OCI-LY3 (cell line): ENCODE data around the gene TGM3.

Experiments
- EZH2phosphoT487 ChIP-seq: fragments of 200-600 bp; shearing (Covaris generic); IDR thresholded peaks from 2 replicates; pipeline ENCODE4 v1.6.1; 2018; ENCODE audit warnings: antibody characterized with exemption, mixed run types, low read depth
- TF ChIP-seq, protein P1 (sequence below): fragments of 200-600, 300-600 bp; sonication (generic); IDR thresholded peaks from 2 replicates; pipeline ENCODE4 v1.5.1; 2014; ENCODE audit warnings: antibody characterized with exemption, low read length, low read depth

DNA sequence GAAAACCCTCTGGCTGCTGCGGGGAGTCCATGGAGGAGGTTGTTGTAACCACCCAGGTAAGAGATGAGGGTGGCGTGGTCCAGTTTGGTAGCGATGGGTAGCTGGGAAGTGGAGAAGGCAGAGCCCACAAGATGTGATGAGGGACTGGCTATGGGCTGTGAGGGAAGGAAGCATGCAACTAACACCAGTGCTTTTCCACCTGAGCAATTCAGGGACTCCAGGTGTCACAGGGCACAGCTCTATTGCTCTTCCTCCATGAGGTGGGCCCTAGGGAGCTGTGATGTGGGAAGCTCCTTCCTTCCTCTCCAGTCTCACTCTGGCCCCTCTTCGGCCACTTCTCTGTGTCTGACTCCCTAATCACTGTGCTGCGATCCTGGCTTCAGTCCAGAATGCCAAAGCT, 52.5 kb downstream of the TGM3 start:
- TF ChIP-seq, protein P1, sequence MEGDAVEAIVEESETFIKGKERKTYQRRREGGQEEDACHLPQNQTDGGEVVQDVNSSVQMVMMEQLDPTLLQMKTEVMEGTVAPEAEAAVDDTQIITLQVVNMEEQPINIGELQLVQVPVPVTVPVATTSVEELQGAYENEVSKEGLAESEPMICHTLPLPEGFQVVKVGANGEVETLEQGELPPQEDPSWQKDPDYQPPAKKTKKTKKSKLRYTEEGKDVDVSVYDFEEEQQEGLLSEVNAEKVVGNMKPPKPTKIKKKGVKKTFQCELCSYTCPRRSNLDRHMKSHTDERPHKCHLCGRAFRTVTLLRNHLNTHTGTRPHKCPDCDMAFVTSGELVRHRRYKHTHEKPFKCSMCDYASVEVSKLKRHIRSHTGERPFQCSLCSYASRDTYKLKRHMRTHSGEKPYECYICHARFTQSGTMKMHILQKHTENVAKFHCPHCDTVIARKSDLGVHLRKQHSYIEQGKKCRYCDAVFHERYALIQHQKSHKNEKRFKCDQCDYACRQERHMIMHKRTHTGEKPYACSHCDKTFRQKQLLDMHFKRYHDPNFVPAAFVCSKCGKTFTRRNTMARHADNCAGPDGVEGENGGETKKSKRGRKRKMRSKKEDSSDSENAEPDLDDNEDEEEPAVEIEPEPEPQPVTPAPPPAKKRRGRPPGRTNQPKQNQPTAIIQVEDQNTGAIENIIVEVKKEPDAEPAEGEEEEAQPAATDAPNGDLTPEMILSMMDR, result no peak
- TF ChIP-seq EZH2phosphoT487, result no peak
